Vagina (tissue), 2 donors: ENCODE measurements around the gene WDR47. TPM values are rescaled to one million over a fixed set of nuclear protein-coding genes. Genes with fewer than 3 reads are reported as not detected.
"Not testable (repeated sequence)": the region's sequence is repeated elsewhere in the genome, so short reads cannot be mapped to it uniquely, and the experiment has no call there.

Source experiments
- DNase-seq, 2 donors: peaks; one replicate each; pipeline ENCODE4 v3.0.0-alpha.2; 2017; ENCODE audit errors: extremely low spot score in 2 of 2
- H3K27ac ChIP-seq: fragments of 200-600 bp; sonication (generic); one replicate; pipeline ENCODE4 v1.5.1; 2019
- H3K27me3 ChIP-seq: fragments of 200-600 bp; sonication (generic); one replicate; pipeline ENCODE4 v1.5.1; 2019
- H3K36me3 ChIP-seq, 2 donors: fragments of 200-600 bp; sonication (generic); one replicate each; pipeline ENCODE4 v1.5.1; 2017 to 2019
- H3K4me1 ChIP-seq: fragments of 200-600 bp; sonication (generic); one replicate; pipeline ENCODE4 v1.5.1; 2019
- H3K4me3 ChIP-seq, 2 donors: fragments of 200-600 bp; sonication (generic); 1 replicate in 1 of 2; 2 replicates in 1 of 2; pipeline ENCODE4 v1.5.1; 2016 to 2019
- H3K9me3 ChIP-seq: fragments of 200-600 bp; sonication (generic); one replicate; pipeline ENCODE4 v1.5.1; 2019
- POLR2A ChIP-seq, 2 donors: fragments of 450-650 bp; IDR thresholded peaks; one replicate each; pipeline ENCODE4 v1.6.1; 2017; ENCODE audit warnings: antibody characterized with exemption in 2 of 2, mild to moderate bottlenecking in 2 of 2, moderate library complexity in 2 of 2
- POLR2AphosphoS5 ChIP-seq, 2 donors: sonication (generic); formaldehyde crosslinking; IDR thresholded peaks; one replicate each; pipeline ENCODE4 v1.9.0; 2017; ENCODE audit warnings: antibody characterized with exemption in 2 of 2, mild to moderate bottlenecking in 2 of 2, low read depth in 1 of 2; ENCODE audit not compliant: insufficient read depth in 1 of 2
- intact Hi-C: fragments of 100-400 bp; cut with DNase I; formaldehyde crosslinking; loops from one replicate; pipeline ENCODE4 v1.15.1; 2023
- total RNA-seq: library from RNA; depleted of rRNA; stranded (reverse); fragments of >200 nt; gene quantifications from one replicate; pipeline ENCODE4 v1.2.3, GENCODE V29; 2016
- TF ChIP-seq, protein P1 (sequence below), 3 experiments: fragments of 450-650 bp in 2 of 3; fragments of 200-600 bp in 1 of 3; sonication (generic) in 1 of 3; IDR thresholded peaks; one replicate each; pipeline ENCODE4 v1.5.1; 2017 to 2019; ENCODE audit warnings: antibody characterized with exemption in 3 of 3, mild to moderate bottlenecking in 2 of 3, moderate library complexity in 2 of 3

Gene WDR47
- total RNA-seq, 1 donor from 2014 or later: 14.7 TPM

DNA sequence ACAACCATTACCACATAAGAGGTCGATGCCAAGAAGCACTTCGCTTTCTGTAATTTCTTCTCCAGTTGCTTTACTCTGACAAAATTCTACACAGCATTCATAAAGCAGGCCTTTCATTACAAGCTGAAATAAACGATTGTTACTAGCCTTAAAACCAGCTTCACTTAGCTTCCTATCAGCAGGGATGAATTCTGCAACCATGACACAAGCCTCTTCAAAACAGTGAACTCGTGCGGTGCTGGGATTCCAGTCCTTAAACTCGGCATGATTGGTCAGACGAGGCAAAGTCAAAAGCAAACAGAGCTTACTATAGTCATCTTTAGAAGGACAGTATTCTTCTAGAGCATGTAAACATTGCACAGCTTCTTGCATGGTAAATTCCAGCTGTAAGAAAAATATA, 30.6 kb downstream of the WDR47 start:
- TF ChIP-seq POLR2AphosphoS5 (IDR thresholded peaks at IDR 0.05; ENCODE audit: insufficient read depth in 1 of 2, low read depth in 1 of 2): no peak
- TF ChIP-seq POLR2A (IDR thresholded peaks at IDR 0.05): no peak
- TF ChIP-seq, protein P1, sequence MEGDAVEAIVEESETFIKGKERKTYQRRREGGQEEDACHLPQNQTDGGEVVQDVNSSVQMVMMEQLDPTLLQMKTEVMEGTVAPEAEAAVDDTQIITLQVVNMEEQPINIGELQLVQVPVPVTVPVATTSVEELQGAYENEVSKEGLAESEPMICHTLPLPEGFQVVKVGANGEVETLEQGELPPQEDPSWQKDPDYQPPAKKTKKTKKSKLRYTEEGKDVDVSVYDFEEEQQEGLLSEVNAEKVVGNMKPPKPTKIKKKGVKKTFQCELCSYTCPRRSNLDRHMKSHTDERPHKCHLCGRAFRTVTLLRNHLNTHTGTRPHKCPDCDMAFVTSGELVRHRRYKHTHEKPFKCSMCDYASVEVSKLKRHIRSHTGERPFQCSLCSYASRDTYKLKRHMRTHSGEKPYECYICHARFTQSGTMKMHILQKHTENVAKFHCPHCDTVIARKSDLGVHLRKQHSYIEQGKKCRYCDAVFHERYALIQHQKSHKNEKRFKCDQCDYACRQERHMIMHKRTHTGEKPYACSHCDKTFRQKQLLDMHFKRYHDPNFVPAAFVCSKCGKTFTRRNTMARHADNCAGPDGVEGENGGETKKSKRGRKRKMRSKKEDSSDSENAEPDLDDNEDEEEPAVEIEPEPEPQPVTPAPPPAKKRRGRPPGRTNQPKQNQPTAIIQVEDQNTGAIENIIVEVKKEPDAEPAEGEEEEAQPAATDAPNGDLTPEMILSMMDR (IDR thresholded peaks at IDR 0.05): no peak
- Histone ChIP-seq H3K4me1 (no peaks in the 10 kb centered on the region), H3K36me3 (peaks cover 5 to 46% of the 10 kb centered on the region in 2 donors), H3K27me3 (no peaks in the 10 kb centered on the region), H3K4me3 (no peak overlapping the region), H3K9me3 (no peaks in the 10 kb centered on the region), H3K27ac (no peak overlapping the region)
- no peak for DNase-seq
- intact Hi-C loops: no loop called here

GRCh38 chr1:108996622-108997021, 45.3 kb downstream of the WDR47 start:
- H3K27me3 ChIP-seq, H3K9me3 ChIP-seq, H3K4me3 ChIP-seq, DNase-seq, H3K4me1 ChIP-seq, intact Hi-C loops, H3K27ac ChIP-seq: not testable (repeated sequence)
- peaks cover 0 to 62% of the 10 kb centered on the region in 2 donors for H3K36me3 ChIP-seq

DNA sequence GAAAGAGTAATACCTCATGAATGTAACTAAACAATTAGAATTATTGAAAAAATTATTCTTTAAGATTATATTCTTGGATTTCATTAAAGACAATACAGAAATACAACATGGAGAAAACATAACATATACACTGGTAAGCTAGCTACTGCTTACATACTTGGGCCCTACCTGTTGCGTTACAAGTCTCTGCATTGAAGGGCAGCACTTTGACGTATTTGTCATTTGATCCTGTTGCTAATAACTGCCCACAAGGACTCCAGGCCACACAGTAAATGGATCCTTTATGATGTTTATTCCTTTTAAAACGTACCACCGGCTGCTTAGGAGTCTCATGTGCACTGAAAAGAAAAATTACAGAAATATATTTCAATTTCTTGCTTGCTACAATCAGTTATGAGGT, 58.8 kb downstream of the WDR47 start:
- no peaks in the 10 kb centered on the region for H3K27me3 ChIP-seq
- intact Hi-C loops: no loop called here
- peaks cover 0 to 33% of the 10 kb centered on the region in 2 donors for H3K36me3 ChIP-seq
- no peak overlapping the region for H3K27ac ChIP-seq
- TF ChIP-seq POLR2A (IDR thresholded peaks at IDR 0.05) (no peak), POLR2AphosphoS5 (IDR thresholded peaks at IDR 0.05; ENCODE audit: insufficient read depth in 1 of 2, low read depth in 1 of 2) (no peak)
- TF ChIP-seq, protein P1 (IDR thresholded peaks at IDR 0.05): no peak
- no peak overlapping the region for H3K4me3 ChIP-seq
- H3K4me1 ChIP-seq: no peaks in the 10 kb centered on the region
- no peak for DNase-seq
- H3K9me3 ChIP-seq: no peaks in the 10 kb centered on the region

- Histone ChIP-seq H3K4me3 (no peak overlapping the region), H3K4me1 (no peaks in the 10 kb centered on the region), H3K27me3 (no peaks in the 10 kb centered on the region), H3K36me3 (peaks cover 0 to 43% of the 10 kb centered on the region in 2 donors), H3K27ac (no peak overlapping the region), H3K9me3 (no peaks in the 10 kb centered on the region)
- intact Hi-C loops: no loop called here
- TF ChIP-seq POLR2A (IDR thresholded peaks at IDR 0.05) (no peak), POLR2AphosphoS5 (IDR thresholded peaks at IDR 0.05; ENCODE audit: insufficient read depth in 1 of 2, low read depth in 1 of 2) (no peak)
- no peak for DNase-seq
Observed at GRCh38 chr1:108976658-108977057, 65.2 kb downstream of the WDR47 start.

DNA sequence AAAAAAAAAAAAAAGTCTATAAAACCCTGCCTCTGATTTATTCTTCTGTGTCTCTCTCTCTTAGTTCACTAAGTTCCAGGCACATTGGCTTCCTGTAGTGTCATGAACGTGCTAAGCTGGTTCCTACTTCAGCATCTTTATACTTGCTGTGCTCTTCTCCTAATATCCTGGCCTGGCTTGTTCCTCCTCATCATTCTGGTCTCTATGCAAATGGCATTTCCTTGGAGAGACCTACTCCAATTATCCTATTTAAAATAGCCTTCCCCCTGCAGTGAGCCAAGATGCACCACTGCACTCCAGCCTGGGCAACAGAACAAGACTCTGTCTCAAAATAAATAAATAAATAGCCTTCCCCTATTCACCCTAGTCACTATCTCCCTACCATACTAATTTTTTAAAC, 69.0 kb downstream of the WDR47 start:
- no peak for DNase-seq
- H3K36me3 ChIP-seq: peaks cover 0 to 43% of the 10 kb centered on the region in 2 donors
- no peak overlapping the region for H3K4me3 ChIP-seq
- TF ChIP-seq POLR2AphosphoS5 (IDR thresholded peaks at IDR 0.05; ENCODE audit: insufficient read depth in 1 of 2, low read depth in 1 of 2) (no peak), POLR2A (IDR thresholded peaks at IDR 0.05) (no peak)
- TF ChIP-seq, protein P1 (IDR thresholded peaks at IDR 0.05): no peak
- H3K27me3 ChIP-seq: no peaks in the 10 kb centered on the region
- intact Hi-C loops: no loop called here
- no peaks in the 10 kb centered on the region for H3K4me1 ChIP-seq
- H3K27ac ChIP-seq: no peak overlapping the region
- H3K9me3 ChIP-seq: no peaks in the 10 kb centered on the region

- Histone ChIP-seq H3K27me3 (no peaks in the 10 kb centered on the region), H3K4me3 (no peak overlapping the region), H3K36me3 (peaks cover 0 to 26% of the 10 kb centered on the region in 2 donors), H3K9me3 (no peaks in the 10 kb centered on the region), H3K4me1 (no peaks in the 10 kb centered on the region), H3K27ac (no peak overlapping the region)
- intact Hi-C loops: no loop called here
- TF ChIP-seq POLR2AphosphoS5 (IDR thresholded peaks at IDR 0.05; ENCODE audit: insufficient read depth in 1 of 2, low read depth in 1 of 2) (no peak), POLR2A (IDR thresholded peaks at IDR 0.05) (no peak)
- TF ChIP-seq, protein P1 (IDR thresholded peaks at IDR 0.05): no peak
- no peak for DNase-seq
Observed at GRCh38 chr1:108969346-108969745, 72.6 kb downstream of the WDR47 start.
